Parathyroid adenoma (tissue), 2 donors: ENCODE results near the gene CHST8.
A peak's percentile ranks its signal among the peaks of the same experiment; 100 is the strongest.

Experiments used
- H2AFZ ChIP-seq: fragments of 300-600 bp; sonication (generic); one replicate; pipeline ENCODE4 v1.7.0; 2017; ENCODE audit warnings: antibody characterized with exemption, mild to moderate bottlenecking
- H3K27ac ChIP-seq: fragments of 300-600 bp; sonication (generic); one replicate; pipeline ENCODE4 v1.7.0; 2017
- H3K27me3 ChIP-seq: fragments of 300-600 bp; sonication (generic); one replicate; pipeline ENCODE4 v1.7.0; 2017; ENCODE audit warnings: low read length; ENCODE audit not compliant: control insufficient read depth, insufficient read depth
- H3K36me3 ChIP-seq: fragments of 300-600 bp; sonication (generic); one replicate; pipeline ENCODE4 v1.7.0; 2017; ENCODE audit warnings: low read length; ENCODE audit not compliant: control insufficient read depth, insufficient read depth
- H3K4me1 ChIP-seq: fragments of 300-600 bp; sonication (generic); one replicate; pipeline ENCODE4 v1.7.0; 2017; ENCODE audit warnings: control low read depth
- H3K4me2 ChIP-seq: fragments of 300-600 bp; sonication (generic); one replicate; pipeline ENCODE4 v1.7.0; 2017; ENCODE audit warnings: low read length
- H3K4me3 ChIP-seq: fragments of 300-600 bp; sonication (generic); one replicate; pipeline ENCODE4 v1.7.0; 2017; ENCODE audit warnings: low read depth, low read length
- H3K79me2 ChIP-seq: fragments of 300-600 bp; sonication (generic); one replicate; pipeline ENCODE4 v1.7.0; 2017; ENCODE audit warnings: control low read depth
- H3K9ac ChIP-seq: fragments of 300-600 bp; sonication (generic); one replicate; pipeline ENCODE4 v1.7.0; 2017; ENCODE audit warnings: mild to moderate bottlenecking
- H3K9me3 ChIP-seq: fragments of 300-600 bp; sonication (generic); one replicate; pipeline ENCODE4 v1.7.0; 2017; ENCODE audit warnings: low read length; ENCODE audit not compliant: control insufficient read depth
- TF ChIP-seq, protein P1 (sequence below): fragments of 300-600 bp; sonication (generic); IDR thresholded peaks from one replicate; pipeline ENCODE4 v1.7.0; 2017; ENCODE audit warnings: antibody characterized with exemption, mild to moderate bottlenecking
- donor health status: primary hyperparathyroidism.

Gene CHST8

DNA sequence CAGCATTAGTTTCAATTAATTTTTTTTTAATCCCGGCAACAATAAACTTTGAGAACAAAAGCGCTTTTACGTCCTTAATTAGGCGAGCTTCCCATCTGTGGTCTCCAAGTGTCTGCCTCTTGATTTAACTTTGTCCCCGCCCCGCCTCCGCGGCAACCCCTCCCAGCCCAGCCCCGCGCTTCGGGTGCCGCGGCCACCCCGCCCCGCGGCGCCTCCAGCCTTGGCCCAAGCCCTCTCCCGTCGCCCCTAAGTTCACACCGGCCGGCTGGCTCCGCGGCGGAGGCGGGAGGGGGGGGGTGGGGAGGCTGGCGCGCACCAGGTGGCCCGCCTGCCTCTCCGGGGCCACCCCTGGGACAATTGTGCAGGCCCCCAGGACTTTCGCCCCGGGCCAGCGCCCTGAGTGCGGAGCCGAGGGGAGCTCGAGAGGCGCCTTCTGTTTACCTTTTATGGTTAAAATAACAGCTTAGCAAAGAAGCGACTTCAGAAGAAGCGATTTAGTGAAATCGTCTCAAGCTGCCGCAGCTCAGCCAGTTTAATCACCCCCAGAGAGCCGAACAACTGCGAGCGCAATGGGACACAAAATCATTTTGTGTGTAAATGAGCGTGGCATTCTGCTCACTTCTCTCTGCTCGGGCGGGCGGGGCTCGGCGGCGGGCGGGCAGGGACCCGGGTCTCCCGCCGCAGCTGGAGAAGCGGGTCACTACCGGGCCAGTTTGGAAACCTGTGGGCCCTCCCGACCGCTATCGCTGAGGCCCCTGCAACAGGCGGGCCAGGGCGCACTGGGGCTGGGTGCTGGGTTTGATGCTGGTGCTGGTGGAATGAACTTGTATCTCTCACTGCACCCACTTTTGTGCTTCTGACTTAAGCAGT lies 176.3 kb downstream of the CHST8 start:
- Histone ChIP-seq H3K36me3 (no peaks in the 10 kb centered on the region), H3K4me1 (peaks cover 16% of the 10 kb centered on the region), H3K79me2 (no peaks in the 10 kb centered on the region), H3K9ac (no peak overlapping the region), H3K9me3 (no peaks in the 10 kb centered on the region), H3K27ac (peak overlapping the region; percentile 36), H2AFZ (peak overlapping the region; percentile 88), H3K4me2 (peak overlapping the region; percentile 94), H3K4me3 (peak overlapping the region; percentile 65), H3K27me3 (no peaks in the 10 kb centered on the region)
- TF ChIP-seq, protein P1, sequence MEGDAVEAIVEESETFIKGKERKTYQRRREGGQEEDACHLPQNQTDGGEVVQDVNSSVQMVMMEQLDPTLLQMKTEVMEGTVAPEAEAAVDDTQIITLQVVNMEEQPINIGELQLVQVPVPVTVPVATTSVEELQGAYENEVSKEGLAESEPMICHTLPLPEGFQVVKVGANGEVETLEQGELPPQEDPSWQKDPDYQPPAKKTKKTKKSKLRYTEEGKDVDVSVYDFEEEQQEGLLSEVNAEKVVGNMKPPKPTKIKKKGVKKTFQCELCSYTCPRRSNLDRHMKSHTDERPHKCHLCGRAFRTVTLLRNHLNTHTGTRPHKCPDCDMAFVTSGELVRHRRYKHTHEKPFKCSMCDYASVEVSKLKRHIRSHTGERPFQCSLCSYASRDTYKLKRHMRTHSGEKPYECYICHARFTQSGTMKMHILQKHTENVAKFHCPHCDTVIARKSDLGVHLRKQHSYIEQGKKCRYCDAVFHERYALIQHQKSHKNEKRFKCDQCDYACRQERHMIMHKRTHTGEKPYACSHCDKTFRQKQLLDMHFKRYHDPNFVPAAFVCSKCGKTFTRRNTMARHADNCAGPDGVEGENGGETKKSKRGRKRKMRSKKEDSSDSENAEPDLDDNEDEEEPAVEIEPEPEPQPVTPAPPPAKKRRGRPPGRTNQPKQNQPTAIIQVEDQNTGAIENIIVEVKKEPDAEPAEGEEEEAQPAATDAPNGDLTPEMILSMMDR, result no peak

GRCh38 chr19:33798681-33799111 lies 176.9 kb downstream of the CHST8 start:
- TF ChIP-seq, protein P1, result no peak
- no peak overlapping the region for H3K9ac ChIP-seq
- H3K36me3 ChIP-seq, result no peaks in the 10 kb centered on the region
- H3K4me1 ChIP-seq, result peaks cover 16% of the 10 kb centered on the region
- no peaks in the 10 kb centered on the region for H3K27me3 ChIP-seq
- peak overlapping the region; percentile 36 for H3K27ac ChIP-seq
- no peaks in the 10 kb centered on the region for H3K79me2 ChIP-seq
- H3K4me2 ChIP-seq, result no peak overlapping the region
- H3K9me3 ChIP-seq, result no peaks in the 10 kb centered on the region
- peak overlapping the region; percentile 11 for H3K4me3 ChIP-seq
- peak overlapping the region; percentile 38 for H2AFZ ChIP-seq

GRCh38 chr19:33799476-33799875 lies 177.7 kb downstream of the CHST8 start:
- no peaks in the 10 kb centered on the region for H3K36me3 ChIP-seq
- peaks cover 15% of the 10 kb centered on the region for H3K4me1 ChIP-seq
- H3K4me3 ChIP-seq, result no peak overlapping the region
- TF ChIP-seq, protein P1, result no peak
- H3K9ac ChIP-seq, result no peak overlapping the region
- H3K27ac ChIP-seq, result no peak overlapping the region
- no peak overlapping the region for H3K4me2 ChIP-seq
- H3K9me3 ChIP-seq, result no peaks in the 10 kb centered on the region
- no peaks in the 10 kb centered on the region for H3K79me2 ChIP-seq
- no peaks in the 10 kb centered on the region for H3K27me3 ChIP-seq
- no peak overlapping the region for H2AFZ ChIP-seq

- H3K4me3 ChIP-seq, result no peak overlapping the region
- no peak overlapping the region for H2AFZ ChIP-seq
- no peaks in the 10 kb centered on the region for H3K79me2 ChIP-seq
- TF ChIP-seq, protein P1, result no peak
- H3K9ac ChIP-seq, result no peak overlapping the region
- H3K36me3 ChIP-seq, result no peaks in the 10 kb centered on the region
- H3K4me2 ChIP-seq, result no peak overlapping the region
- H3K4me1 ChIP-seq, result peaks cover 10% of the 10 kb centered on the region
- no peaks in the 10 kb centered on the region for H3K27me3 ChIP-seq
- H3K27ac ChIP-seq, result no peak overlapping the region
- no peaks in the 10 kb centered on the region for H3K9me3 ChIP-seq
These were observed 178.4 kb downstream of the CHST8 start for GRCh38 chr19:33800012-33800680.
